Parathyroid adenoma (tissue), 2 donors: Measurements from ENCODE around the gene SLC1A7.

Experiments used
- H2AFZ ChIP-seq: fragments of 300-600 bp; sonication (generic); one replicate; pipeline ENCODE4 v1.7.0; 2017; ENCODE audit warnings: antibody characterized with exemption, mild to moderate bottlenecking
- H3K27ac ChIP-seq: fragments of 300-600 bp; sonication (generic); one replicate; pipeline ENCODE4 v1.7.0; 2017
- H3K27me3 ChIP-seq: fragments of 300-600 bp; sonication (generic); one replicate; pipeline ENCODE4 v1.7.0; 2017; ENCODE audit warnings: low read length; ENCODE audit not compliant: control insufficient read depth, insufficient read depth
- H3K36me3 ChIP-seq: fragments of 300-600 bp; sonication (generic); one replicate; pipeline ENCODE4 v1.7.0; 2017; ENCODE audit warnings: low read length; ENCODE audit not compliant: control insufficient read depth, insufficient read depth
- H3K4me1 ChIP-seq: fragments of 300-600 bp; sonication (generic); one replicate; pipeline ENCODE4 v1.7.0; 2017; ENCODE audit warnings: control low read depth
- H3K4me2 ChIP-seq: fragments of 300-600 bp; sonication (generic); one replicate; pipeline ENCODE4 v1.7.0; 2017; ENCODE audit warnings: low read length
- H3K4me3 ChIP-seq: fragments of 300-600 bp; sonication (generic); one replicate; pipeline ENCODE4 v1.7.0; 2017; ENCODE audit warnings: low read depth, low read length
- H3K79me2 ChIP-seq: fragments of 300-600 bp; sonication (generic); one replicate; pipeline ENCODE4 v1.7.0; 2017; ENCODE audit warnings: control low read depth
- H3K9ac ChIP-seq: fragments of 300-600 bp; sonication (generic); one replicate; pipeline ENCODE4 v1.7.0; 2017; ENCODE audit warnings: mild to moderate bottlenecking
- H3K9me3 ChIP-seq: fragments of 300-600 bp; sonication (generic); one replicate; pipeline ENCODE4 v1.7.0; 2017; ENCODE audit warnings: low read length; ENCODE audit not compliant: control insufficient read depth
- CTCF ChIP-seq: fragments of 300-600 bp; sonication (generic); IDR thresholded peaks from one replicate; pipeline ENCODE4 v1.7.0; 2017; ENCODE audit warnings: antibody characterized with exemption, mild to moderate bottlenecking
- donor health status: primary hyperparathyroidism.

SLC1A7 gene

GRCh38 chr1:53071167-53071865, 71.1 kb downstream of the SLC1A7 start:
- H3K36me3 ChIP-seq = no peaks in the 10 kb centered on the region
- H3K79me2 ChIP-seq = no peaks in the 10 kb centered on the region
- no peaks in the 10 kb centered on the region for H3K4me1 ChIP-seq
- H3K4me2 ChIP-seq = no peak overlapping the region
- no peak overlapping the region for H3K9ac ChIP-seq
- no peaks in the 10 kb centered on the region for H3K9me3 ChIP-seq
- no peaks in the 10 kb centered on the region for H3K27me3 ChIP-seq
- TF ChIP-seq CTCF = no peak
- no peak overlapping the region for H2AFZ ChIP-seq
- H3K4me3 ChIP-seq = no peak overlapping the region
- no peak overlapping the region for H3K27ac ChIP-seq

- H3K4me2 ChIP-seq = no peak overlapping the region
Measured at GRCh38 chr1:53070621-53071020, 71.8 kb downstream of the SLC1A7 start.

GRCh38 chr1:53069663-53070327, 72.6 kb downstream of the SLC1A7 start:
- Histone ChIP-seq H3K9ac (no peak overlapping the region), H3K79me2 (no peaks in the 10 kb centered on the region), H3K9me3 (no peaks in the 10 kb centered on the region), H3K27me3 (no peaks in the 10 kb centered on the region), H2AFZ (no peak overlapping the region), H3K4me3 (no peak overlapping the region), H3K4me1 (no peaks in the 10 kb centered on the region), H3K4me2 (no peak overlapping the region), H3K27ac (no peak overlapping the region), H3K36me3 (no peaks in the 10 kb centered on the region)
- TF ChIP-seq CTCF = no peak

More at GRCh38 chr1:53070621-53071020, 71.8 kb downstream of the SLC1A7 start:
- TF ChIP-seq CTCF = no peak
- no peak overlapping the region for H3K27ac ChIP-seq
- H2AFZ ChIP-seq = no peak overlapping the region
- H3K4me3 ChIP-seq = no peak overlapping the region
- H3K9ac ChIP-seq = no peak overlapping the region
- H3K4me1 ChIP-seq = no peaks in the 10 kb centered on the region
- H3K27me3 ChIP-seq = no peaks in the 10 kb centered on the region
- H3K9me3 ChIP-seq = no peaks in the 10 kb centered on the region
- no peaks in the 10 kb centered on the region for H3K36me3 ChIP-seq
- H3K79me2 ChIP-seq = no peaks in the 10 kb centered on the region

GRCh38 chr1:53069265-53069662, 73.2 kb downstream of the SLC1A7 start:
- Histone ChIP-seq H3K4me1 (no peaks in the 10 kb centered on the region), H3K9ac (no peak overlapping the region), H3K36me3 (no peaks in the 10 kb centered on the region), H3K9me3 (no peaks in the 10 kb centered on the region), H3K4me3 (no peak overlapping the region), H2AFZ (no peak overlapping the region), H3K27ac (no peak overlapping the region), H3K79me2 (no peaks in the 10 kb centered on the region), H3K27me3 (no peaks in the 10 kb centered on the region), H3K4me2 (no peak overlapping the region)
- TF ChIP-seq CTCF = no peak
